GM10248 (cell line): ENCODE measurements around the gene HNRNPD.
"Not testable (repeated sequence)": the region's sequence is repeated elsewhere in the genome, so short reads cannot be mapped to it uniquely, and the experiment has no call there.

Experiments used
- CTCF ChIA-PET: fragments of 300-600 bp; sonication (Branson Sonifier 250); formaldehyde crosslinking; extraction: SDS; loops from one replicate; lab custom pipeline; 2021; ENCODE audit warnings: antibody characterized with exemption; lab: Yijun Ruan, JAX
- POLR2A ChIA-PET: fragments of 350-650 bp; sonication (Branson Sonifier 250); formaldehyde crosslinking; extraction: SDS; loops from one replicate; lab custom pipeline; 2020; ENCODE audit warnings: antibody characterized with exemption; lab: Yijun Ruan, JAX
- DNase-seq: peaks from one replicate; pipeline ENCODE4 v3.0.0; 2012; ENCODE audit errors: extremely low spot score
- TF ChIP-seq, protein P1 (sequence below): IDR thresholded peaks from 2 replicates; pipeline ENCODE4 v1.5.1; 2012; ENCODE audit warnings: mild to moderate bottlenecking, low read depth; ENCODE audit errors: extremely low read depth, missing control alignments, control extremely low read depth

The HNRNPD gene

DNA sequence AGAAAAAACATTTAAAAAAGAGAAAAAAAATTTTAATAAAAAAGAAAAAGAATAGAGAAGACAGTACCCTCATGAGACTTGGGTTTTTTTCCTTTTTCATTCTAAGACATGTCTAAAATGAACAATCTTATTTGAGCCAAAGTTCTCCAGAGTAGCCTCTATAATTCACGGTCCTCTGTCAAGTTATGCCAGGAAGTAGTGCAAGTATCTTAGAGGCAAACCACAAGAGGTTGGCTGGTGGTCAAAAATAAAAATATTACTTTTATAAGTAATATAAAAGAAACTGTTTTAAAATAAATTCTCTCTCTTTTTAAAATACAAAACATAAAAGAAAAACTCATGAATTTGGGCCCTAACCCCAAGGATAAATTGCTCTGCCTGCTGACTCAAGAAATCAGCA lies 29.9 kb upstream of the HNRNPD start:
- DNase-seq = no peak
- TF ChIP-seq, protein P1, sequence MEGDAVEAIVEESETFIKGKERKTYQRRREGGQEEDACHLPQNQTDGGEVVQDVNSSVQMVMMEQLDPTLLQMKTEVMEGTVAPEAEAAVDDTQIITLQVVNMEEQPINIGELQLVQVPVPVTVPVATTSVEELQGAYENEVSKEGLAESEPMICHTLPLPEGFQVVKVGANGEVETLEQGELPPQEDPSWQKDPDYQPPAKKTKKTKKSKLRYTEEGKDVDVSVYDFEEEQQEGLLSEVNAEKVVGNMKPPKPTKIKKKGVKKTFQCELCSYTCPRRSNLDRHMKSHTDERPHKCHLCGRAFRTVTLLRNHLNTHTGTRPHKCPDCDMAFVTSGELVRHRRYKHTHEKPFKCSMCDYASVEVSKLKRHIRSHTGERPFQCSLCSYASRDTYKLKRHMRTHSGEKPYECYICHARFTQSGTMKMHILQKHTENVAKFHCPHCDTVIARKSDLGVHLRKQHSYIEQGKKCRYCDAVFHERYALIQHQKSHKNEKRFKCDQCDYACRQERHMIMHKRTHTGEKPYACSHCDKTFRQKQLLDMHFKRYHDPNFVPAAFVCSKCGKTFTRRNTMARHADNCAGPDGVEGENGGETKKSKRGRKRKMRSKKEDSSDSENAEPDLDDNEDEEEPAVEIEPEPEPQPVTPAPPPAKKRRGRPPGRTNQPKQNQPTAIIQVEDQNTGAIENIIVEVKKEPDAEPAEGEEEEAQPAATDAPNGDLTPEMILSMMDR = no peak
- ChIA-PET CTCF (no interaction called here), POLR2A (no interaction called here)

DNA sequence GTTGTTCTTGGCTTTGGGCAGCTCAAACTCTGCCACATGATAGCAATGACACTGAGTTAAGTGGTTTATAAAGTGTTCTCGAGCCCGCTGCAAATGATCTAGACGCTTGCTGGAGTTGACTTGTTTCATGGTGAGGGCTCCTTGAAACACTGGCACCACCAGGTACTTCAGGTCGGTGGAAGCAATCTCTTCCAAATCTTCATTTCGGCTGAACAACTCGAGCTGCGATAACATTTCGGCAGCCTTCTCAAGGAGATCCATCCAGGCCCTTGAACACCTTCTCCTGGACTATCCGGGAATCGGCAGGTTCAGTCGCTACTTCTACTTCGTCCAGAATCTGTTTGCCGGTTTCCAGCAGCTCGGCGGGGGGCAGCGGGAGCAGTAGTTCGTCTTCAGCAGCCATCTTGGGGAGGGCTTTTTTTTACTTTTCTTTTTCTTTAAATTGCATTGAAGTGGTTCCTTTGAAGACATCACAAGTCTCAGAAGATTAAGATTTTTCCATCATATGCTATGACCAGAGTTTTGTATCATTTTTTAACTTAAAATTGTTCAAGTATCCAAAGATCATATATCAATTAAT lies 28.5 kb upstream of the HNRNPD start:
- TF ChIP-seq, protein P1 = no peak
- CTCF ChIA-PET = no interaction called here
- POLR2A ChIA-PET = no interaction called here
- DNase-seq = no peak

DNA sequence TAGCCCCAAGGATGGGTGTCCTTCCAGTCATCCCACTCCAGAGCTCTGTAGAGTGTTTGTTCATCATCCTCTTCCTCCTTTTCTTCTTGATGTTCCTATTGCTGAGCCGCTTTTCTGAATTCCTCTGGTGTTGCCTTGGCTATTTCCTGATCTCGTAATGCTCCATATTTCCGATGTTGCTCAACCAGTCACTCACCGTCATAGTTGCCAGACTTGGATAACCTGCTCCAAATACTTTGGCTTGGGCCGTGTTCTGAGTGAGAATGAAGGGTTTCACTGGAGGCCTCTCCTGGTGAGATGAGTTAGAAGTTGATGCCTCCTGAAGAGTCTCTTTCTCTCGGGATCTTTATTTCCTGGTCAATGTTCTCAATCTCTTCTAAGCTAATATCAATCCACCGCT lies 27.8 kb upstream of the HNRNPD start:
- POLR2A ChIA-PET = no interaction called here
- TF ChIP-seq, protein P1 = no peak
- CTCF ChIA-PET = no interaction called here
- no peak for DNase-seq

DNA sequence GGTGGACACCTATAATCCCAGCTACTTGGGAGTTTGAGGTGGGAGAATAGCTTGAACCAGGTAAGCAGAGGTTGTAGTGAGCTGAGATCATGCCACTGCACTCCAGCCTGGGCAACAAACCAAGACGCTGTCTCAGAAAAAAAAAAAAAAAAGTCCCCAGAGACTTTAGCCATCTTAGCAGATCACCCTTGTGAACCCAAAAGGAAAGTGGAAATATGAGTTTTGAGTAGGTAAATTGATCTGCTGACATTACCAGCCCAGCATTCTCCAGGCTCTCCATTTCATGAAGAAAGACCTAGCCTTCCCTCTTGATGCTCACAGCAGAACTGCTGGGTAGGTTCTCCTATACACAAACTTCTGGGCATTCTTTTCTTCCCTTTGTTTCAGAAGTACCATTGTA lies 24.5 kb upstream of the HNRNPD start:
- ChIA-PET POLR2A (interaction anchor here (0.6 kb wide), 1 partner anchor 12 kb away, joined by 5 read pairs; no protein-coding TSS in a partner anchor), CTCF (interaction anchor here (1.0 to 1.7 kb wide), 4 partner anchors 10 to 31 kb away, joined by 3 to 6 read pairs (median 3); no protein-coding TSS in a partner anchor)
- no peak for DNase-seq
- TF ChIP-seq, protein P1 = no peak

DNA sequence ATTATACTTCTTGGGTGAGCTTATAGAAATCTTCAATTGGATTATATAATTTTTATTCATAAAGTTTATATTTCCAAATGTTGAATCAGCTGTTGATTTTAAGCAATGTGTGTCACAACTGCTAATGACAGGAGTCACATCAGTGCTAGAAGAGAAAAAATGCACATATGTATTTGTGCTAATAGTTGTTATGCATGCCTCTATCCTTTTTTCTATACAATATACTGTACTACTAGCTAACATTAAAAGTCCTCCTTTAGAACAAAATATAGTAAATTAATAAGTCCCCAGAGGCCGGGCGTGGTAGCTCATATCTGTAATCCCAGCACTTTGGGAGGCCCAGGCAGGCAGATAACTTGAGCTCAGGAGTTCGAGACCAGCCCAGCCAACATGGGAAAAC lies 23.7 kb upstream of the HNRNPD start:
- TF ChIP-seq, protein P1 = no peak
- CTCF ChIA-PET = interaction anchor here (0.9 to 1.7 kb wide), 5 partner anchors 9 to 32 kb away, joined by 3 to 6 read pairs (median 3); no protein-coding TSS in a partner anchor
- no peak for DNase-seq
- POLR2A ChIA-PET = interaction anchor here (0.6 to 0.7 kb wide), 4 partner anchors 13 to 57 kb away, joined by 3 to 9 read pairs (median 4); partner anchors contain the start of gene HNRNPD

DNA sequence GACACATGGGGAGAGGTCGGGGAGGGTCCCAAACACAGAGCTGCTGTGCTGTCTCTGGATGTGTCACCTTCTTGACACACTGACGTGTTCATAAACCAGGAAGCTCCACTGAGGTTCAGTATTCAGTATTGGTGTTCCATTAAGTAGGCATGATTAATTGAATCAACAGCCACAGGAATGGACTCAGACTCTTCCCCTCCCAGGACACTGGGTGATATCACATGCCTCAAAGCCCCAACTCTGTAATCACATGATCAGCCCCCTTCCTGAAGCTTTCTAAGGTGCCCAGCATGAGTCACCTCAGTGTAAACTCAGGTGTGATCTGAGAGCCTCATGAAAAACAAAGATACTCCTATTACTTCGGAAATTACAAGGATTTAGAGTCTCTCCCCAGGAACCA lies 21.1 kb upstream of the HNRNPD start:
- DNase-seq = no peak
- POLR2A ChIA-PET = no interaction called here
- TF ChIP-seq, protein P1 = no peak

DNA sequence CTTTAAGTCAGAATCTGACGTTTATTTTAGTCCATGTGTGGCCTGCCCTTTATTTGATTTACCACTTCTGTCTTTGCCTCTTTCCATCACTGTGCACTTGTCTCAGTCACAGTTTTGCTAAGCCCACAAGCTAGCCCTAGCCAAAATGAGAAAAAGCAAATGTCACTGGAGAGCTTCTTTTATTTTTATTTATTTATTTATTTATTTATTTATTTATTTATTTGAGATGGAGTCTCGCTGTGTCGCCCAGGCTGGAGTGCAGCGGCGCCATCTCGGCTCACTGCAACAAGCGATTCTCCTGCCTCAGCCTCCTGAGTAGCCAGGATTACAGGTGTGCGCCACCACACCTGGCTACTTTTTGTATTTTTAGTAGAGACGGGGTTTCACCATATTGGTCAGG lies 16.3 kb upstream of the HNRNPD start:
- CTCF ChIA-PET = interaction anchor here (1.4 kb wide), 1 partner anchor 15 kb away, joined by 3 read pairs; no protein-coding TSS in a partner anchor
- POLR2A ChIA-PET, DNase-seq: not testable (repeated sequence)

More for the DNA sequence above, 21.1 kb upstream of the HNRNPD start:
- CTCF ChIA-PET = interaction anchor here (1.5 to 1.8 kb wide), 2 partner anchors 12 to 34 kb away, joined by 3 to 4 read pairs; no protein-coding TSS in a partner anchor
